ENCODE results near the gene PSME3IP1. TPM values are rescaled to one million over a fixed set of nuclear protein-coding genes. Genes with fewer than 3 reads are reported as not detected.
"Not testable (repeated sequence)": the region's sequence is repeated elsewhere in the genome, so short reads cannot be mapped to it uniquely, and the experiment has no call there.

PSME3IP1 gene
- total RNA-seq, 2 experiments from 2014 or later: 118 to 124 TPM

GRCh38 chr16:57191056-57191571 is 5.3 kb upstream of the PSME3IP1 start:
- H3K9me3 Mint-ChIP-seq (ENCODE audit: low read depth): no peaks in the 10 kb centered on the region
- DNase-seq (no peak), ATAC-seq (no peak)
- peak overlapping the region; percentile 17 for H3K27ac Mint-ChIP-seq
- CTCF ChIA-PET: no interaction called here
- H3K4me1 Mint-ChIP-seq: peaks cover 33% of the 10 kb centered on the region
- no peak overlapping the region for H3K4me3 Mint-ChIP-seq
- H3K36me3 Mint-ChIP-seq: peaks cover 16% of the 10 kb centered on the region
- no peaks in the 10 kb centered on the region for H3K27me3 Mint-ChIP-seq

GRCh38 chr16:57190136-57190535 is 4.3 kb upstream of the PSME3IP1 start:
- Mint-ChIP-seq H3K4me3 (no peak overlapping the region), H3K27ac (no peak overlapping the region), H3K36me3 (peaks cover 16% of the 10 kb centered on the region), H3K9me3 (ENCODE audit: low read depth) (no peaks in the 10 kb centered on the region), H3K4me1 (peaks cover 35% of the 10 kb centered on the region), H3K27me3 (no peaks in the 10 kb centered on the region)
- CTCF ChIA-PET: interaction anchor here (0.7 kb wide), 1 partner anchor 792 kb away, joined by 3 read pairs; no protein-coding TSS in a partner anchor
- no peak for DNase-seq
- no peak for ATAC-seq

- not testable (repeated sequence) for H3K27me3 Mint-ChIP-seq; ATAC-seq; H3K4me3 Mint-ChIP-seq; H3K27ac Mint-ChIP-seq; H3K9me3 Mint-ChIP-seq (ENCODE audit: low read depth); DNase-seq
- Mint-ChIP-seq H3K4me1 (peaks cover 38% of the 10 kb centered on the region), H3K36me3 (peaks cover 14% of the 10 kb centered on the region)
- CTCF ChIA-PET: interaction anchor here (0.7 kb wide), 1 partner anchor 793 kb away, joined by 3 read pairs; no protein-coding TSS in a partner anchor
Measured at GRCh38 chr16:57189527-57189926, 3.7 kb upstream of the PSME3IP1 start.

- H3K9me3 Mint-ChIP-seq (ENCODE audit: low read depth): no peaks in the 10 kb centered on the region
- H3K27me3 Mint-ChIP-seq: no peaks in the 10 kb centered on the region
- H3K36me3 Mint-ChIP-seq: peaks cover 12% of the 10 kb centered on the region
- H3K4me1 Mint-ChIP-seq: peaks cover 42% of the 10 kb centered on the region
- CTCF ChIA-PET: no interaction called here
- H3K27ac Mint-ChIP-seq: no peak overlapping the region
- no peak for DNase-seq
- no peak for ATAC-seq
- no peak overlapping the region for H3K4me3 Mint-ChIP-seq
Measured at GRCh38 chr16:57188711-57189002, 2.8 kb upstream of the PSME3IP1 start.

- Mint-ChIP-seq H3K4me3 (peak overlapping the region; percentile 97), H3K27ac (peak overlapping the region; percentile 2), H3K36me3 (peaks cover 10% of the 10 kb centered on the region), H3K4me1 (peaks cover 41% of the 10 kb centered on the region)
- H3K27me3 Mint-ChIP-seq; DNase-seq; ATAC-seq; H3K9me3 Mint-ChIP-seq (ENCODE audit: low read depth): not testable (repeated sequence)
- CTCF ChIA-PET: interaction anchor here (0.8 to 3.7 kb wide), 5 partner anchors 8 to 104 kb away, joined by 3 to 16 read pairs (median 4); partner anchors contain the start of genes ARL2BP and CPNE2
Measured at GRCh38 chr16:57187902-57188710, 2.3 kb upstream of the PSME3IP1 start.

- no peaks in the 10 kb centered on the region for H3K27me3 Mint-ChIP-seq
- ATAC-seq (peak; percentile 2), DNase-seq (peak; percentile 57)
- H3K36me3 Mint-ChIP-seq: peaks cover 11% of the 10 kb centered on the region
- H3K4me3 Mint-ChIP-seq: peak overlapping the region; percentile 97
- CTCF ChIA-PET: interaction anchor here (0.6 to 3.7 kb wide), 6 partner anchors 9 to 235 kb away, joined by 3 to 16 read pairs (median 4); partner anchors contain the start of genes ARL2BP and CPNE2
- no peaks in the 10 kb centered on the region for H3K9me3 Mint-ChIP-seq (ENCODE audit: low read depth)
- peaks cover 41% of the 10 kb centered on the region for H3K4me1 Mint-ChIP-seq
- H3K27ac Mint-ChIP-seq: peak overlapping the region; percentile 93
Measured at GRCh38 chr16:57186872-57187854, 1.3 kb upstream of the PSME3IP1 start.

- peaks cover 9% of the 10 kb centered on the region for H3K36me3 Mint-ChIP-seq
- CTCF ChIA-PET: interaction anchor here (0.7 to 3.7 kb wide), 11 partner anchors 9 to 342 kb away, joined by 3 to 16 read pairs (median 4); partner anchors contain the start of gene CPNE2
- peaks cover 39% of the 10 kb centered on the region for H3K4me1 Mint-ChIP-seq
- peak overlapping the region; percentile 97 for H3K4me3 Mint-ChIP-seq
- DNase-seq (no peak), ATAC-seq (peak; percentile 27)
- no peaks in the 10 kb centered on the region for H3K27me3 Mint-ChIP-seq
- peak overlapping the region; percentile 93 for H3K27ac Mint-ChIP-seq
- no peaks in the 10 kb centered on the region for H3K9me3 Mint-ChIP-seq (ENCODE audit: low read depth)
Measured at GRCh38 chr16:57185446-57185944, 344 bp downstream of the PSME3IP1 start.

- no peak for ATAC-seq
- DNase-seq: no peak
- CTCF ChIA-PET: interaction anchor here (0.6 to 3.7 kb wide), 6 partner anchors 10 to 347 kb away, joined by 3 to 16 read pairs (median 5); partner anchors contain the start of gene CPNE2
- Mint-ChIP-seq H3K36me3 (peaks cover 6% of the 10 kb centered on the region), H3K27ac (peak overlapping the region; percentile 93), H3K4me1 (peaks cover 39% of the 10 kb centered on the region), H3K27me3 (no peaks in the 10 kb centered on the region), H3K4me3 (peak overlapping the region; percentile 97), H3K9me3 (ENCODE audit: low read depth) (no peaks in the 10 kb centered on the region)
Measured at GRCh38 chr16:57184887-57185445, 873 bp downstream of the PSME3IP1 start.

GRCh38 chr16:57184113-57184512 is 1.7 kb downstream of the PSME3IP1 start:
- H3K27me3 Mint-ChIP-seq: no peaks in the 10 kb centered on the region
- DNase-seq: no peak
- peaks cover 2% of the 10 kb centered on the region for H3K36me3 Mint-ChIP-seq
- H3K9me3 Mint-ChIP-seq (ENCODE audit: low read depth): no peaks in the 10 kb centered on the region
- CTCF ChIA-PET: interaction anchor here (1.3 to 1.9 kb wide), 2 partner anchors 91 to 101 kb away, joined by 4 to 8 read pairs; no protein-coding TSS in a partner anchor
- no peak for ATAC-seq
- peak overlapping the region; percentile 97 for H3K4me3 Mint-ChIP-seq
- no peak overlapping the region for H3K27ac Mint-ChIP-seq
- H3K4me1 Mint-ChIP-seq: peaks cover 37% of the 10 kb centered on the region

GRCh38 chr16:57179215-57179828 is 6.5 kb downstream of the PSME3IP1 start:
- no peak for DNase-seq
- CTCF ChIA-PET: interaction anchor here (1.0 to 1.6 kb wide), 3 partner anchors 87 to 95 kb away, joined by 3 to 5 read pairs (median 3); partner anchors contain the start of gene CPNE2
- no peak for ATAC-seq
- H3K4me3 Mint-ChIP-seq: no peak overlapping the region
- no peaks in the 10 kb centered on the region for H3K9me3 Mint-ChIP-seq (ENCODE audit: low read depth)
- peaks cover 4% of the 10 kb centered on the region for H3K36me3 Mint-ChIP-seq
- no peaks in the 10 kb centered on the region for H3K27me3 Mint-ChIP-seq
- H3K4me1 Mint-ChIP-seq: peaks cover 13% of the 10 kb centered on the region
- H3K27ac Mint-ChIP-seq: no peak overlapping the region

- Mint-ChIP-seq H3K27ac (no peak overlapping the region), H3K36me3 (peaks cover 4% of the 10 kb centered on the region), H3K27me3 (no peaks in the 10 kb centered on the region), H3K9me3 (ENCODE audit: low read depth) (no peaks in the 10 kb centered on the region), H3K4me3 (no peak overlapping the region), H3K4me1 (peaks cover 8% of the 10 kb centered on the region)
- ATAC-seq: no peak
- DNase-seq: no peak
- CTCF ChIA-PET: interaction anchor here (0.6 to 1.3 kb wide), 3 partner anchors 58 to 94 kb away, joined by 3 read pairs; partner anchors contain the start of gene CPNE2
Measured at GRCh38 chr16:57178793-57179212, 7.0 kb downstream of the PSME3IP1 start.

GRCh38 chr16:57178196-57178595 is 7.6 kb downstream of the PSME3IP1 start:
- H3K27me3 Mint-ChIP-seq: no peaks in the 10 kb centered on the region
- H3K36me3 Mint-ChIP-seq: peaks cover 7% of the 10 kb centered on the region
- CTCF ChIA-PET: interaction anchor here (0.6 to 1.3 kb wide), 4 partner anchors 58 to 142 kb away, joined by 3 read pairs; partner anchors contain the start of gene CPNE2
- peaks cover 5% of the 10 kb centered on the region for H3K4me1 Mint-ChIP-seq
- no peak overlapping the region for H3K4me3 Mint-ChIP-seq
- no peaks in the 10 kb centered on the region for H3K9me3 Mint-ChIP-seq (ENCODE audit: low read depth)
- DNase-seq (no peak), ATAC-seq (no peak)
- no peak overlapping the region for H3K27ac Mint-ChIP-seq
